Measurements from ENCODE around the gene STEAP3. TPM values are rescaled to one million over a fixed set of nuclear protein-coding genes. Genes with fewer than 3 reads are reported as not detected.

STEAP3 gene
- total RNA-seq, 1 experiment from 2014 or later: 24.0 TPM

DNA sequence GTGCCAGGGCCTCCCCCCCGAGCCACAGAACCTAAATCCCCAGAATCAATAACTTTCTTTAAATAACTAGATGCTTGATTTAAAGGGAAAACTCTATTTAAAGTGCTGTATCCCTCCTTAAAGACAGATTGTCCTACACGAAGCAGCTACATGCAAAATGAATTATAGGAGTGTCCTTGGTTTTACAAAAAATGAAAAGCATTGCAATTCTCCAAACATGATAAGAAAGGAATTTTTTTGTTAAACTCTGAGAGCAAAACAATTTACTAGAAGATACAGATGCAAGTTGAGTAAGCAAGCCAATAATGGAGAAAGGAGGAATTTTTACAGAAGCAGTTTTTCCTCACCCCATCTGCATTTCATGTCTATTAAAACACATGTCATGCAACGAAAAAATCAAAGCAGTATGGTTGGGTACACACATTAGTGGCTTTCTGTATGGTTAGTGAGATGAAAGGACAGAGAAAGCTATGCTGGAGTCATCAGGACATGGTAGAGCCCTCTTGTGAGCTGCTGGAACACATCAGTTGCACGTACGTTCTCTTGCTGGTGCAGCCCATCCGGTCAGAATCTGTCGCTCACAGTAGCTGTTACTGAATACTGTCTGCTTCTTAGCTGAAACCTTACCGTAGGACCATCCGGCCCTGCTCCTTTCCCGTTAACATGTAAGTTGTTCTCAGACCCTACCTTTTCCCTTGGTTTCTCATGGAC, 25.9 kb upstream of the STEAP3 start:
- Mint-ChIP-seq H3K27ac (no peak overlapping the region), H3K4me3 (no peak overlapping the region), H3K4me1 (peaks cover 47% of the 10 kb centered on the region), H3K9me3 (no peaks in the 10 kb centered on the region), H3K27me3 (ENCODE audit: low read depth) (peaks cover 30% of the 10 kb centered on the region), H3K36me3 (no peaks in the 10 kb centered on the region)
- no peak for TF ChIP-seq NR1H2 (CRISPR knock-in tag; IDR thresholded peaks at IDR 0.05)
- TF ChIP-seq, protein P1, sequence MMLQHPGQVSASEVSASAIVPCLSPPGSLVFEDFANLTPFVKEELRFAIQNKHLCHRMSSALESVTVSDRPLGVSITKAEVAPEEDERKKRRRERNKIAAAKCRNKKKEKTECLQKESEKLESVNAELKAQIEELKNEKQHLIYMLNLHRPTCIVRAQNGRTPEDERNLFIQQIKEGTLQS (CRISPR knock-in tag; conservative IDR thresholded peaks at IDR 0.05): no peak
- TF ChIP-seq, protein P2, sequence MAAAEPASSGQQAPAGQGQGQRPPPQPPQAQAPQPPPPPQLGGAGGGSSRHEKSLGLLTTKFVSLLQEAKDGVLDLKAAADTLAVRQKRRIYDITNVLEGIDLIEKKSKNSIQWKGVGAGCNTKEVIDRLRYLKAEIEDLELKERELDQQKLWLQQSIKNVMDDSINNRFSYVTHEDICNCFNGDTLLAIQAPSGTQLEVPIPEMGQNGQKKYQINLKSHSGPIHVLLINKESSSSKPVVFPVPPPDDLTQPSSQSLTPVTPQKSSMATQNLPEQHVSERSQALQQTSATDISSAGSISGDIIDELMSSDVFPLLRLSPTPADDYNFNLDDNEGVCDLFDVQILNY (CRISPR knock-in tag; IDR thresholded peaks at IDR 0.05): no peak
- TF ChIP-seq NFYB (CRISPR knock-in tag; conservative IDR thresholded peaks at IDR 0.05; ENCODE audit: low read depth): no peak
- no peak for TF ChIP-seq SMAD3 (CRISPR knock-in tag; IDR thresholded peaks at IDR 0.05; ENCODE audit: borderline replicate concordance)
- TF ChIP-seq STAT6 (CRISPR knock-in tag; conservative IDR thresholded peaks at IDR 0.05; ENCODE audit: low read depth): no peak
- no peak for TF ChIP-seq SP1 (CRISPR knock-in tag; conservative IDR thresholded peaks at IDR 0.05)
- TF ChIP-seq GRHL2 (CRISPR knock-in tag; IDR thresholded peaks at IDR 0.05; ENCODE audit: insufficient replicate concordance, severe bottlenecking): no peak
- TF ChIP-seq, protein P3, sequence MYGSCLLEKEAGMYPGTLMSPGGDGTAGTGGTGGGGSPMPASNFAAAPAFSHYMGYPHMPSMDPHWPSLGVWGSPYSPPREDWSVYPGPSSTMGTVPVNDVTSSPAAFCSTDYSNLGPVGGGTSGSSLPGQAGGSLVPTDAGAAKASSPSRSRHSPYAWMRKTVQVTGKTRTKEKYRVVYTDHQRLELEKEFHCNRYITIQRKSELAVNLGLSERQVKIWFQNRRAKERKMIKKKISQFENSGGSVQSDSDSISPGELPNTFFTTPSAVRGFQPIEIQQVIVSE (CRISPR knock-in tag; IDR thresholded peaks at IDR 0.05; ENCODE audit: borderline replicate concordance): no peak
- no peak for TF ChIP-seq ZNF671 (CRISPR knock-in tag; IDR thresholded peaks at IDR 0.05)
- TF ChIP-seq JAZF1 (CRISPR knock-in tag; IDR thresholded peaks at IDR 0.05): no peak
- TF ChIP-seq ZNF423 (CRISPR knock-in tag; IDR thresholded peaks at IDR 0.05): no peak
- ChIA-PET CTCF (interaction anchor here (0.6 to 1.9 kb wide), 5 partner anchors 11 to 279 kb away, joined by 3 to 7 read pairs (median 3); no protein-coding TSS in a partner anchor), POLR2A (no interaction called here)
- ATAC-seq: no peak
- DNase-seq (ENCODE audit: low spot score): no peak

- no peak overlapping the region for H3K27ac Mint-ChIP-seq
- H3K9me3 Mint-ChIP-seq: no peaks in the 10 kb centered on the region
- ATAC-seq: no peak
- TF ChIP-seq EMX1 (CRISPR knock-in tag; IDR thresholded peaks at IDR 0.05): no peak
- TF ChIP-seq, protein P2 (CRISPR knock-in tag; IDR thresholded peaks at IDR 0.05): no peak
- no peak for TF ChIP-seq NFYB (CRISPR knock-in tag; conservative IDR thresholded peaks at IDR 0.05; ENCODE audit: low read depth)
- TF ChIP-seq SP1 (CRISPR knock-in tag; conservative IDR thresholded peaks at IDR 0.05): no peak
- no peak for TF ChIP-seq IRF2 (CRISPR knock-in tag; IDR thresholded peaks at IDR 0.05; ENCODE audit: borderline replicate concordance, low read depth)
- no peak for TF ChIP-seq ZSCAN18 (CRISPR knock-in tag; IDR thresholded peaks at IDR 0.05)
- TF ChIP-seq, protein P4, sequence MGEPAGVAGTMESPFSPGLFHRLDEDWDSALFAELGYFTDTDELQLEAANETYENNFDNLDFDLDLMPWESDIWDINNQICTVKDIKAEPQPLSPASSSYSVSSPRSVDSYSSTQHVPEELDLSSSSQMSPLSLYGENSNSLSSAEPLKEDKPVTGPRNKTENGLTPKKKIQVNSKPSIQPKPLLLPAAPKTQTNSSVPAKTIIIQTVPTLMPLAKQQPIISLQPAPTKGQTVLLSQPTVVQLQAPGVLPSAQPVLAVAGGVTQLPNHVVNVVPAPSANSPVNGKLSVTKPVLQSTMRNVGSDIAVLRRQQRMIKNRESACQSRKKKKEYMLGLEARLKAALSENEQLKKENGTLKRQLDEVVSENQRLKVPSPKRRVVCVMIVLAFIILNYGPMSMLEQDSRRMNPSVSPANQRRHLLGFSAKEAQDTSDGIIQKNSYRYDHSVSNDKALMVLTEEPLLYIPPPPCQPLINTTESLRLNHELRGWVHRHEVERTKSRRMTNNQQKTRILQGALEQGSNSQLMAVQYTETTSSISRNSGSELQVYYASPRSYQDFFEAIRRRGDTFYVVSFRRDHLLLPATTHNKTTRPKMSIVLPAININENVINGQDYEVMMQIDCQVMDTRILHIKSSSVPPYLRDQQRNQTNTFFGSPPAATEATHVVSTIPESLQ (CRISPR knock-in tag; IDR thresholded peaks at IDR 0.05): no peak
- TF ChIP-seq MXD4 (CRISPR knock-in tag; IDR thresholded peaks at IDR 0.05; ENCODE audit: borderline replicate concordance): no peak
- TF ChIP-seq PRRX2 (CRISPR knock-in tag; IDR thresholded peaks at IDR 0.05): no peak
- no peak for TF ChIP-seq JUN (CRISPR knock-in tag; IDR thresholded peaks at IDR 0.05)
- TF ChIP-seq NR1H2 (CRISPR knock-in tag; IDR thresholded peaks at IDR 0.05): no peak
- TF ChIP-seq CTCF (IDR thresholded peaks at IDR 0.05): no peak
Measured at GRCh38 chr2:119198240-119198840, 25.3 kb upstream of the STEAP3 start.

More at GRCh38 chr2:119198240-119198840, 25.3 kb upstream of the STEAP3 start:
- peaks cover 44% of the 10 kb centered on the region for H3K4me1 Mint-ChIP-seq
- ChIA-PET CTCF (interaction anchor here (0.6 to 1.9 kb wide), 4 partner anchors 10 to 278 kb away, joined by 3 to 7 read pairs (median 3); no protein-coding TSS in a partner anchor), POLR2A (interaction anchor here (0.5 kb wide), 1 partner anchor 260 kb away, joined by 5 read pairs; no protein-coding TSS in a partner anchor)
- no peak overlapping the region for H3K4me3 Mint-ChIP-seq
- peaks cover 30% of the 10 kb centered on the region for H3K27me3 Mint-ChIP-seq (ENCODE audit: low read depth)
- no peaks in the 10 kb centered on the region for H3K36me3 Mint-ChIP-seq
- no peak for DNase-seq (ENCODE audit: low spot score)
